GM19395 (cell line): Measurements from ENCODE around the gene GABPB2.

ENCODE experiments used
- ATAC-seq: cut with Tn5 transposase; IDR thresholded peaks from one replicate; pipeline ENCODE4 v1.9.1; 2021; ENCODE audit warnings: mild to moderate bottlenecking, moderate library complexity; ENCODE audit not compliant: unreplicated experiment

GABPB2 gene

DNA sequence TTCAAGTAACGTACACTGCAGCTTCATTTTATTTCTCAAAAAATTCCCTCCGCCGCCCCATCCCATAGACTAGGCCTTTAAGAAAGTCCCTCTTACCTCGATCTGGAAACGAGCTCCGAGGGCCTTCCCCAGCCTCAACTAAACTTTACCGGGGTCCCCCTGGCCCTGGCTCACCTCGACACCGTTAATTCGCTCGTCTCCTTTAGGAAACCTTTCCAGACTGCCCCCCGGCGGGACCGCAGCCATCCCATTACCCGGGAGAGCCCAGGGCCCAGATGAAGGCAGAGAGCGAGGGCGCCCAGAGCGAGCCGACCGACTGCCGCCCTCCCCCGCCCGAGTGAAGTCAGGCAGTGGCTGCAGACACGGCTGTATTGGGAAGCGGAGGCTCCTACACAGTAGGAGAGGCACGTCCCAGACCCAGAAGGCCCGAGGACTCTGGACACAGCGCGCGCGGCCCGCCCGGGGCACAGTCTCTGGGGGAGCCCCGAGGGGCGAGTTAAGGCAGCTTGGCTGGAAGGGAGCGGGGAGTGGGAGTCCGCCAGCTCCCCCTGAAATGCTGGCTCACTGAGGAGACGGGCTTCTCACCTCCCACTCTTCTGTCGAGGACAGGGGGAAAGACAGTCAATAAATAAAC, 61.3 kb downstream of the GABPB2 start:
- no peak for ATAC-seq

DNA sequence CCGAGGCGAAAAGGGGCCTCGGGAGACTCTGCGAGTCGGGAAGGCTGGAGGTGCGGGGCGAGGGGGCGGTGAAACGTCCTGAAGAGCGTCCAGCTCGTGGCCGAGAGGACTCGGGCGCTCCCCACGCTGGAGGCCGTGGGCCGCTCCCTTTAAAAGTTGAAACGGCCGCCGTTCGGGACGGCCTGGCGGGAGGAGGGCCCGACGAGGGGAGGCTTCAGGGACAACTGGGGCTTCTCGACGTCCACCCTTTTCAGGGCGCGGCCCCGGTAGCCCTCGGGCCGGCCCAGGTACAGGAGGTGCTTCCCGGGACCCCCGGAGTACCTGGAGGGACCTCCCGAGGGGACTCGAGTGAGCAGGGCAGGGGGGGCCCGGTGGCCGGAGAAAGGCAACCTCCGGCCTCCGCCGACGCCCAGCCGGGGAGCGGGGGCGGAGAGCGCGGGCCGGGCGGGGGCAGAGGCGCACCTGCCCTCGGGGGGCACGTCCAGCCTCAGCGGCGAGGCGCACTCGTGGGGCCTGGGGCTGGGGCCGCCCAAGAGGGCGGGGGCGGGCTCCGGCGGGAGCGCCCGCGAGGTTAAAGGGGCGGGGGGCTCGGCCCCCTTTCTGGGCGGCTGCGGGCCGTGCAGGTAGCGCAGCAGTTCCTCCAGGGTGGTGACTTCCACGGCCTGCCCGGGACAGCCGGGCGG, 61.9 kb downstream of the GABPB2 start:
- no peak for ATAC-seq

DNA sequence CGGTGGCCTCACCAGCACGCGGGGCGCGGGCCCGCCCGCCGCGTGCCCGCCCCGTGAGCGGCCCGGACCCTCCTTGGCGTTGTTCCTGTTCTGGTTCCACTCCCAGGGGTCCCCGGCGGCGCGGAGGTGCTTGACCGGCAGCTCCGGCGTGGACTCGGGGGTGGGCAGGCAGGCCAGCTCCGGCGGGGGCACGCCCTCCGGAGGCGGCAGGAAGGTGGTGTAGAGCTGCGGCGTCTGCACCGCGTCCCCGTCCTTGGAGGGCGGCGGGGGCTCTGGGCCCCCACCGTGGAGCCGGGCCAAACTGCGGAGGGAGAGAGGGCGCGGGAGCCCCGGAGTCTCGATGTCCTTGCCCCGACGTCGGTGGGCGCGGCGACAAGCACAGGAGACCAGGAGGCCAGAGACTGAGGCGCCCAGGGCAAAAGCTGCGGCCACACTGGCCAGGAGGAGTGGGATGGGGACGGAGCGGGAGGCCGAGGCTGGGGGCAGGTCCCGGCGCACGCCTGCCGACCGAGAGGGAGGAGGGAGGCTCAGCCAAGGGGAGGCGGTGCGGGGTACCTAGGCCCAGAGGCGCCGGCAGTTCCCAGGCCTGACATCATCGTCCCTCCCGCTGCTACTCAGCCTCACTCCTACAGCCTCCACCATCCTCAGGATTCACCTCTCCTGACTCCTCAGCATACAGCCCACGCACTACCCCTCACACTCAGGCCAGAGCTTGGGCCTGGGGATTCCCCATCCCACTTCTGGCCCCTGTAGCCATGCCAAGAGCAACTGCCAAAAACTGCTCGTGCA, 62.7 kb downstream of the GABPB2 start:
- no peak for ATAC-seq

DNA sequence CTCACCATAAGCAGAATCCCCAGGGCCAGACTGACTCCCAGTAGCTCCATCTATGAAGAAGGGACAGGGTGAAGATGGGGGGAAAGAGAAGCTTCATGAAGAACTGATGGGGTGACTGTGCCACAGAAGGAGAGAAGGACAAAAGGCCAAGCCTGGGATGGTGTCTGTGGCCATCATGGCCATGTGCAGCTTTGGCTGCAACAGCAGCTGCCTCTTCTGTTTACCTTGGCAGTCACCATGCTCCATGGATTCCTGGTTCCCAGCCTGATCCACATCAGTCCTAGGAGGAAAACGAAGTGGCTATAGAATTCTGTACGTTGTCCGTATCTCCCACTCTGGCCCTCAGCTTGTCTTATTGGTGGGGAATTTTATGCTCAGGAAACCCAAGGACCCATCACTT, 63.8 kb downstream of the GABPB2 start:
- no peak for ATAC-seq

DNA sequence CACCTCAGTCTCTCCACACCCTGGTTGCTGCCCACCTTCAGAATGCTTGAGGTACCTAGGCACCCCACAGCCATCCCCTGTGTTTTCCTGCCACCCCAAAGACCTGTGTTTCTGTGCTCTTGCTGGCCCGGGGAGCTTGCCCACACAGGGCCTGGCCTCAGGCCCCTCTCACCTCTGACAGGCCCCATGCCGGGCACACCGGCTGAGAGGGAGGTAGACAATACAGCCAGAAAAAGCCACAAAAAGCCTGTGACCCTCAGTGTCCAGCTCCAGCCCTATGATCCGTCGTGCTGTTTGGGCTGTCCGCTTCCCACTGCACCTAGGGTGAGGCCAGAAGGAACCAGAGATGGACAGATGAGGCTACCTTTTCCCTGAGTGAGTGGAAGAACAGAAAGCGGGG, 64.4 kb downstream of the GABPB2 start:
- ATAC-seq, result no peak

DNA sequence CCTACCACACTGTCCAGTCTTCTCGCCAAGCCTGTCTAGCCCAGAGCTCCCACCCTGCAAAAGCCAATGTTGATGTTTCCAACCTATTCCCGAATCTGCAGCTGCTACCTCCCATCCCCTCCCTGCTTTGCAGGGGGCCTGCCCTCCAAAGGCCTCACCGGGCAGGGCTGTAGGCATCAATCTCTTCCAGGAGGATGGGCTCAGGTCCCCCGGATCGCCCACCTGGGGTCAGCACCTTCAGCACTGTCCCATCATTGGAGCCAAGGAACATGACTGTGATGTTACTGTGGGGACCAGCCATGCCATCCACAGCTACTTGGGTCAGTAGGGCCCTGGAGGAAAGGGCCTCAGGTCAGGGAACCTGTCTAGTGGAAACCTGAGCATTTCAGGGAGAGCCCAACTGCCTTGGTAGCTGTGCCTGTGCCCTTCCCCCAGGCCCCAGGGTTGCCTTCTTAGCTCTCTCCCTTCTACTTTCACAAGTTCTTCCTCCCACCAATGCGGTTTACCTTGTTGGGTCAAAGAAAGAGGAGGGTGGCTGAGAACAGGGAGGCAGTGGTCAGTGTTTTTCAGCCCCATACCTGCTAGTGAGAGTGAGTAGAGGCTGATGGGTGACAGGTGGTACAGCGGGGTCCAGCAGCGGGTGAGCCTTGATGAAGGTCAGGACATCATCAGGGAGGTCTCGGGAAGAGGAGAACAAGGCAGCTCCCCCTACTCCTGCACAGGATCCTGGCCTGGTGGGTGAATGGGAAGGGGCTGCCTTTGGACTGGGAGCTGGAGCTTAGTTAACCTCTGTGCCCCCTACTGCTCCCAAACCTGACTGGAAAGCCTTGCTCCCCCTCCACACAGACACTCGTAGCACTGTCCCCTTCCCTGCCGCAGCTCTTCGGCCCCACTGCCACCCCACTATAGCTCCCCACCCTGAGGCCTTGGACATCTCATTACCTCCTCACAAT, 65.1 kb downstream of the GABPB2 start:
- no peak for ATAC-seq

DNA sequence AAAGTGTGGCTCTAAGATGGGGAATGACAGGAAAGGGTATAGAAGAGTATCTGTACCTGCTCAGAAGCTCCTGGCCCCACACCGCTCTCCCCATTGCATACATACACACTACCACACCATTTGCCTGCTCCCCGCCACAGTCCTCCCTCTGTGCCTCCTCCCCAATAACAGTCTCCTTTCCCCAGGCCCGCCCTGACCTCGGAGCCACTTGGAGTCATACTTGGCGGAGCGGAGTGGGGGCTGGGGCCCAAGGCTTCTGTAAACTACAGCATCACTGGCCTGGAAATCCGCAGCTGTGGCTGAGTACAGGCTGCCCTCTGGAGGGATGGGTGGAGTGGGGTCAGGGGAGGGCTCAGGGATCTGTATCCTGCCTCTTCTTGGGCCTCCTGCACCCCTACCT, 67.2 kb downstream of the GABPB2 start:
- ATAC-seq, result no peak

DNA sequence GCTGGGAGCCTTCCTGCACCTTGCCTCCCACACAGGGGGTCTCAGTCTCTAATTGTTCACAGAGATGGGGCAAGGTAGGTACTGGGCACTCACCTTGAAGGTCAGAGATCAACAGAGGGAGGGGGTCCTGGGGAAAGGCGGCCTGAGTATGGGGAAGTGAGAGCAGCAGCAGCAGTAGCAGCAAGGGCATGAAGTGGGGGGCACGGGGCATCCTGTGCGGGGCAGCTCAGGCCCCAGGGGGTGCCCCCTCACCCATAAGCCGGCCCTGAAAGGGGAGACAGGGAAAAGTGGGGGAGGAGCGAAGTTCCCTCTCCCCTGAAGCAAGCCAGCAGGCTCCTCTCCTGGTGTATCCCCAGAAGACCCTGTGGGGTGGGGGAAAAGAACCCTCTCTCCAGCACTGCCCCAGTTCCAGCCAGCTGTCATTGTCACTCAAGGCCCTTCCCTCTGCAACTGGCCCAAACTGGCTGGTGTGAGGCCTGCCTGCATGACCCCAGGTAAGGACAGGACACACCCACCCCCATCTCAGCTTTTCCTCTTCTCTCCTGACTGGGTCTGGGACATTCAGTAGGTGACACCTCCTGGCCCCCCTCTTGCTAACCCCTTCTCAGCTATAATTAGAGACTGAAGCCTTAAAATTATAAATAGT, 72.0 kb downstream of the GABPB2 start:
- no peak for ATAC-seq

DNA sequence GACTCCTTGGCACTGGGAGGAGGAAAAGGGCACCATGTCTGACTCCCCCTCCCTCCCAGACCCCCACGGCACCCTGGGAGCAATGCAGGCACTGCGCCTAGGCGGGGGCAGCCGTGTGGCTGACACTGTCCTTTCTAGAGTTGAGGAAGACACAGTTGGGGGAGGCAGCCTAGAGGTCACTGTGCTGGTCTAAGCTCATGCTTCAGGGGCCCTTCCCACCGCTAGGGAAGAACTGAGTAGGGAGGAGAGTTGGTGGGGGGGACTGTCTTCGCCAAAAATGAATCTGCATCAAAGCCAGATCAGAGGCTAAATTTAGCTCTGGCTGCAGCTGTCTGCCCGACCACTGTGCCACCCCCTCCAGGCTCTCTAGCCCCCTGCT, 72.5 kb downstream of the GABPB2 start:
- no peak for ATAC-seq

DNA sequence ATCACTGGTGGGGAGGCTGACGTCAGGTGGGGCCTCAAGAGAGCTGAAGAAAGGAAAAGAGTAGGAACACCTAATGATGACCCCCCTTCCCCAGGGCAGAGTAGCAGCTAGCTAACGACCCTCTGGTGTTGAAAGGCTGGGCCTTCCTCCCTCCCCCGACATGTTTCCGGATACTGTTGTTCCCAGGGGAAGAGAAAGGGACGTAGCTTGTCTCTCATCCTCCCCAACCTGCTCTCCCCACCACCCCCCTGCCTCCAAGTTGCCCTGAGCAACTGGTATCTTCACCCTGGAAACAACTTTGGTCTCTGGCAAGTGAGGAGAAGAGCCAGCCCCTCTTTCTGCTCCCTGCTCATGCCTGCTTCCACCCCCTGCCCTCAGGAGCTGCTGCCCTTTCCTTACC, 73.4 kb downstream of the GABPB2 start:
- no peak for ATAC-seq

DNA sequence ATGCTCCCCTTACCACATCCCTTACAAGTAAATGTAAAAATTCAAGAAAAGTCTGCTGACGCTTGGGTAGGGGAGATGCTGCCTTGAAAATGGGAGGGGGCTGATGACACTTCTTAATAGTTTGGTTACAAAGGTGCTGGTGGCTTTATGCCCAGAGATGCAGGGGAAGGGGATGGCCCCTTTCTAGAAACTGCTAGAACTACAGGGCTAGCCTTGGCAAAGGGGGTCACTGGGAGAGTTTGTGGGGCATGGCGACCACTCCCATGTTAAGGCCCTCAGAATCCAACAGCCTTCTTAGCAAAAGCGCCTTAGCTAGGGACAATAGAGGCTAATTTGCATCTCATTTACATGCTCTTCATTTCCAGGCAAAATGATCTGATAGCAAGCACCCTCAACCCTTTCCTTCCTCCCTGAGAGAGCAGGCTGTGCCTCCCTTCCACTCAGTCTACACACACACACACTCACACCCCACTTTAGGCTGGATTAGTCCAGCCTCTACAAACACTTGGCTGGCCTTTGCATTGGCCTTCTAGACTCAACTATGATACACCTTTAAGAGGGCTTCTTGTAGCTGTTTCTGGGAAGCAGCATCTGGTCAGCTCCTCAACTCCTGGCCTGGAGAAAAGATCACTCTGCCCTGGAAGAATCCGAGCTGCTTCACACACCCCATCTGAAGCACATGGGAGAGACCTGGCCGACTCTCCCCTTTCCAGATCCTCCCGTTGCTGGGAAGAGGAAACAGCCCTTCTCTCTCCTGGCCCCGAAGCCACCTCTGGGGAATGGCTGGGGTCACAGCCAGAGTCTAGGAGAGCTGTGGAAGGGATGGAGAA, 74.1 kb downstream of the GABPB2 start:
- ATAC-seq, result no peak

DNA sequence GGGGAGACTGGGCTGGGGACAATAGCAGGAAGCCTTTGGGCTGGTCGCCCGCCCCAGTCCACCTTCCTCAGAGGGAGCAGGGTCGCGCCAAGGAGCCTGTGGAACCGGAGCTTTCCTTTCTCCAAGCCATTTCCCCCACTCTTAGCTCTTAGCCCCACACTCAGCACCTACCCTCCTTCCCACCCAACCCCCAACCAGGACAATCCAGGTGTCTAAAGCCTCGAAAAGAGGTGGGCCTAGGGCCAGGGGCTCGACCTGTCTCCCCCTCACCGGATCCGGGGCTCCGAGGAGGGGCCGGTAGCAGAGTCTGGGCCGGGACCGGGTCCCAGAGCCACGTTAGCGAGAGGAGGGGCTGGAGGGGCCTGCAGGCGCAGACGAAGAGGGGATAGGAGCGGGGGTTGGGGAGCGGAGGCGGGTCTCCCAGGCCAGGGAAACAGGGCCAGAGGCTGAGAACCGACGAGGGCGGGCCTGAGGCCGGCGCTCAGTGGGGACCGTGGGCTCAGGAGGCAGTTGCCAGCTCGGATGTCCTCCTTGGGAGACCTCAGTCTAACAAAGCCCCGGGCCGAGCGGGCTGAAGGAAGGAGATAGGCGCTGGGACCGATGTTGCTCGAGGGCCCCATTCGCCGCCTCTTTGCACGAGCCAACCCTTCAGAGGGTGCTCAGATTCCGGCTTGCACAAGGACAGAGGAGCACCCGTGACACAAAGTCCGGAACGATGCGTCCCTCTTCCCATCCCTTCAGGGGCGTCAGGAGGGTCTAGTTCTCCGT, 74.9 kb downstream of the GABPB2 start:
- ATAC-seq, result no peak

DNA sequence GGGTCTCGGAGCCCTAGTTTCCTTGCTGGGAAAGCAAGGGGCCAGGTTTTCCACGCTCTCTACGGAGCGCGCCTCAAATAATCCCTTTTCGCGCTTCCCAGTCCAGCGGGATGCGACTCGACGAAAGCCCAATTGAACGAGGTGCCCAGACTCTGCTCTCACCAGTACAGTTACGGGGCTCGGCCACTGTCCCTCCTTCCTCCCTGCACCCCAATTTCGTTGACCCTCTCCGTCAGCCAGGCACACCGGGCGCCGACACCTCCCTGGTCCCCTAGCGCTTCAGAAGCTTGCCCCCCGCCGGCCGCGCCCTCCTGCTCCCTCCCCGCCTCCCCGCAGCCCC, 75.5 kb downstream of the GABPB2 start:
- no peak for ATAC-seq

DNA sequence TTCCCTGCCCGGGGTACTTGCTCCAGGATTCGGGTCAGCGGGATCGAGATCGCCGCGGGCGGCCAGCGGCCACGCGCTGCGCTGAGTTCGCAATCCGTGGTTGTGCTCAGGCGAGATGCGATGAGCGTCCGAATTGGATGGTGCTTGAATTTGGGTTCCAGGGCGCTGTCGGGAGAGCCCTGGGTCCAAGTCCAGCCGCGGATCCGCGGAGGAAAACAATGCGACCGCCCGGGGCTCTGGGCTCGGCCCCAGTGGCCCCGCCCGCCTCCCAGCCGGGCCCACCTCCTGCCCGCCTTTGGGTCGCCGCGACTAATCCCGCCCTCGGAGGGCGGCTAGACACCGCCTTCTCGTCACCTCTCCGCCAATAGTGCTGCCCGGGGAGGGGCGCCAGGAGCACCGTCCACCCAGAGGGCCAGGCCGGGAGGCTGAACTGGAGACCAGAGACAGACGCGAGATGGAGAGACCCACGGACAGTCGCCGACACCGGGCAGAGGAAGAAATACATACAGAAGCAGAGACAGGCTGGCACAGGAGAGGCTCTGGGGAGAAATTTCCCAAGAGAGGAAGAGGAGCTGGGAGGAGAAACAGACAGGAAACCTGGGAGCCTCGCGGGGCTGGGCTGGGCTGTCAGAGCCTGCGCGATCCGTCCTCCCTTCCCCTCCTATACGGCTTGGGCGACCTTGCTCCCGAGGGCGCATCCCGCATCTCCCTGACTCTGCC, 76.0 kb downstream of the GABPB2 start, which contains the start of gene SEMA6C:
Gene SEMA6C, minus strand, starts transcription at position 220 of the 720 bp plus-strand sequence. CDS start 4,010 bp downstream, outside the sequence.
- peak; percentile 99 for ATAC-seq

DNA sequence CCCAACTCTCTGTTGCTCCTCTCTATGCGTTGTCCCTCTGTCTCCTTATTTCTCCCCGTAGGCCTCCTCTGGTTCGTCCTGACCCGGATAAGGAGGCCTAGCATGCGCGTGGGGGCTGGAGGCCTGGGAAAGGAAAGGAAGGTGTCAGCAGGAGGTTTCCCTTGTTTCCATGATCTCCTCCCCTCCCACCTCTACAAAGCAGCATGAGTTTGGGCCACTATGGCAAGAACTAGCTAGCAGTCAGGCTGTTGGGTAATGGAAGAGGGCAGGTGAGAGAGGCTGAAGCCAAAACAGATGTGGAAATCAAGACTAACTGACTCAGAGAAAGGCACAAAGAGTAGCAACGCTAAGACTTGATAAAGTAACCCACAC, 76.6 kb downstream of the GABPB2 start:
- no peak for ATAC-seq

DNA sequence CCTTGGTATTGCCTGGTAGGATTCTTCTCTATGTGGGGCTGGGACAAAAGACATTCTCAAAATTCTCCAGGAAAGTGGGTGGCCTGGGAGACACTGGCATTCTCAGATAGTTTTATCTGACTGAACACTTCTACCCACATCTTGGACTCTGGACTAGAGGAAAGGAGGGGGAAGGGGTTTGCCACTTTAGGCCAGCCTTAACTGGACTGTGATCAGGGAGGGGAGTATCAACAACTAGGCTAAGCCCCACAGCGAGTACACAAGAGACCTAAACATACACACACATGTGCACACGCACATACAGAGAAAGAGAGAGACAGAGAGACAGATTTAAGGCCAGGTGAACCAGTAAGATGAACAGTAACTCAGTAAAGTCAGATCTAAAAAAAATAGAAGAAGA, 77.1 kb downstream of the GABPB2 start:
- ATAC-seq, result no peak

DNA sequence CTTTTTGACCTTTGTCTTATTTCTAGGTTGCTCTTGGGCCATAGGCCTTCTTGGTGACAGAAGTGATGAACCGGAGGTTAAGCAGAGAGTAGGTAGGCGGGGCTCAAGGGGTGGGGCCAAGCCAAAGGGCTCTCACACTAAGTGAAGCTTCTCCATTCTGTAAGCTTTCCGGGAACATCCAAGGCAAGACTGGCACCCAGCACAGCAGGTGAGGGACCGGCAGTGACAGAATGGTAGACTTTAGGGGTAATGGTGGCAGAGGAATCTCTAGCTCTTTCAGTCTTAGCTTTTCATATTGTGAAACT, 85.9 kb downstream of the GABPB2 start, which contains the start of gene TNFAIP8L2:
Gene TNFAIP8L2, plus strand, starts transcription at position 135 of the 305 bp plus-strand sequence. CDS start 2,049 bp downstream, outside the sequence.
- peak; percentile 74 for ATAC-seq

DNA sequence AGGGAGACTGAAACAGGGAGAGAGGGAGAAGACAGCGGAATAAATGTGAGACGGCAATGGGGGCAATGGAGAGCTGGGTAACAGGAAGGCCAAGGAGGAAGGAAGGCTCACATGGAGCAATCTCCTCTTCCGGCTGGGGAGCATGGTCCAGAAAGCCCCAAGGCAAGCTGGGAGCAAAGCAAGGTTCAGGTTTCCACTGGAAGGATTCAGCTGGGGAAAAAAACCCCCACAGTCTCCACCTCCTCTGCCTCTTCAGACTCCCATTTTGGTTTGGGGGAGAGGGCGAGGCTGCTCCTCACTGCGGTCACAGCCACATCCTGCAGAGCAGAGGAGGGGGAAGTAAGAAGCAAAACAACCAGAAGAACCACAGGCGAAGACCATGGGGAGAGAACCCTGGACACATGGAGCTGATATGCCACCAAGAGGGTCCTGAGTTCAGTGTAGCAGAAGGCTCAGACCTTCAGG, 86.5 kb downstream of the GABPB2 start:
- ATAC-seq, result no peak
